Activated CD8-positive, alpha-beta memory T cell treated with anti-CD3 and anti-CD28 coated beads, Interleukin-2, amount 10 ng/mL, durations not matched to agents 7 days and 5 days (primary cell): ENCODE results near the gene OSBP2. TPM values are rescaled to one million over a fixed set of nuclear protein-coding genes. Genes with fewer than 3 reads are reported as not detected.
A peak's percentile ranks its signal among the peaks of the same experiment; 100 is the strongest.

Experiments
- ATAC-seq: fragments of 150-1000 bp; cut with Tn5 transposase; one replicate; pipeline ENCODE4 v1.10.0; 2021; ENCODE audit warnings: moderate library complexity
- CTCF ChIA-PET: fragments of 350-600 bp; sonication (Branson Sonifier 250); formaldehyde crosslinking; loops from one replicate; lab custom pipeline; 2021; ENCODE audit warnings: antibody characterized with exemption; lab: Charles Lee
- DNase-seq: peaks from one replicate; pipeline ENCODE4 v3.0.0-alpha.2; 2020
- H3K27ac Mint-ChIP-seq: one replicate; pipeline ENCODE4 v1.8.0; 2021; ENCODE audit warnings: mild to moderate bottlenecking, mixed read lengths
- H3K27me3 Mint-ChIP-seq: one replicate; pipeline ENCODE4 v1.8.0; 2021; ENCODE audit warnings: mixed read lengths
- H3K36me3 Mint-ChIP-seq: one replicate; pipeline ENCODE4 v1.8.0; 2021; ENCODE audit warnings: mild to moderate bottlenecking, mixed read lengths
- H3K4me1 Mint-ChIP-seq: one replicate; pipeline ENCODE4 v1.8.0; 2021; ENCODE audit warnings: mixed read lengths
- H3K4me3 Mint-ChIP-seq: one replicate; pipeline ENCODE4 v1.8.0; 2021; ENCODE audit warnings: mild to moderate bottlenecking, moderate library complexity, mixed read lengths
- H3K9me3 Mint-ChIP-seq: one replicate; pipeline ENCODE4 v1.8.0; 2022; ENCODE audit warnings: low read depth, mixed read lengths
- total RNA-seq, 2 experiments: library from RNA; stranded (reverse); gene quantifications; one replicate each; pipeline ENCODE4 v1.2.3, GENCODE V29; 2021

Gene OSBP2, protein sequence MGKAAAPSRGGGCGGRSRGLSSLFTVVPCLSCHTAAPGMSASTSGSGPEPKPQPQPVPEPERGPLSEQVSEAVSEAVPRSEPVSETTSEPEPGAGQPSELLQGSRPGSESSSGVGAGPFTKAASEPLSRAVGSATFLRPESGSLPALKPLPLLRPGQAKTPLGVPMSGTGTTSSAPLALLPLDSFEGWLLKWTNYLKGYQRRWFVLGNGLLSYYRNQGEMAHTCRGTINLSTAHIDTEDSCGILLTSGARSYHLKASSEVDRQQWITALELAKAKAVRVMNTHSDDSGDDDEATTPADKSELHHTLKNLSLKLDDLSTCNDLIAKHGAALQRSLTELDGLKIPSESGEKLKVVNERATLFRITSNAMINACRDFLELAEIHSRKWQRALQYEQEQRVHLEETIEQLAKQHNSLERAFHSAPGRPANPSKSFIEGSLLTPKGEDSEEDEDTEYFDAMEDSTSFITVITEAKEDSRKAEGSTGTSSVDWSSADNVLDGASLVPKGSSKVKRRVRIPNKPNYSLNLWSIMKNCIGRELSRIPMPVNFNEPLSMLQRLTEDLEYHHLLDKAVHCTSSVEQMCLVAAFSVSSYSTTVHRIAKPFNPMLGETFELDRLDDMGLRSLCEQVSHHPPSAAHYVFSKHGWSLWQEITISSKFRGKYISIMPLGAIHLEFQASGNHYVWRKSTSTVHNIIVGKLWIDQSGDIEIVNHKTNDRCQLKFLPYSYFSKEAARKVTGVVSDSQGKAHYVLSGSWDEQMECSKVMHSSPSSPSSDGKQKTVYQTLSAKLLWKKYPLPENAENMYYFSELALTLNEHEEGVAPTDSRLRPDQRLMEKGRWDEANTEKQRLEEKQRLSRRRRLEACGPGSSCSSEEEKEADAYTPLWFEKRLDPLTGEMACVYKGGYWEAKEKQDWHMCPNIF
- 1 to 10 TPM; 1.7 to 4.3 TPM for total RNA-seq

DNA sequence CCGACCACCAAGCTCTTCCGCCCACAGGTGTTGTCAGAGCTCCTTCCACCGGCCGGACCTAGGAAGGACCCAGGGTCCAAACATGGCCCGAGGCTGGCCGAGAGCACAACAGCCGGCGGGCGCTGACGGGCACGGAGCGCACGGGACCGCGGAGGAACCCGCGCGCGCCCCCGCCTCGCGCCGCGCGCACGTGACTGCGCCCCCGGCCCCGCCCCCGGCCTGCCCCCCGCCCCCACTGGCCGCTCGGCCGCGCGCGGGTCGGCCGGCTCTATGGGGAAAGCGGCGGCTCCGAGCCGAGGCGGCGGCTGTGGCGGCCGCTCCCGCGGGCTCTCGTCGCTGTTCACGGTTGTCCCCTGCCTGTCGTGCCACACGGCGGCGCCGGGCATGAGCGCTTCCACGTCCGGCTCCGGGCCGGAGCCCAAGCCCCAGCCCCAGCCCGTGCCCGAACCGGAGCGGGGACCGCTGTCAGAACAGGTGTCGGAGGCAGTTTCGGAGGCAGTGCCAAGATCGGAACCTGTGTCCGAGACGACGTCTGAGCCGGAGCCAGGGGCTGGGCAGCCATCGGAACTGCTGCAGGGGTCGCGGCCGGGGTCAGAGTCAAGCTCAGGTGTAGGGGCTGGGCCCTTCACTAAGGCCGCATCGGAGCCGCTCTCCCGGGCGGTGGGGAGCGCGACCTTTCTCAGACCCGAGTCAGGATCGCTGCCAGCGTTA is at the start of gene OSBP2:
Gene OSBP2 (plus strand): TSS at position 235 of the 711 bp plus-strand sequence. CDS start 36 bp downstream, at position 271.
- Mint-ChIP-seq H3K27ac (peak within 1 kb of the TSS; percentile 79), H3K4me1 (peaks cover 16% of the 10 kb centered on the region), H3K4me3 (peak within 1 kb of the TSS; percentile 77), H3K27me3 (peaks cover 10% of the 10 kb centered on the region), H3K36me3 (no peaks in the 10 kb centered on the region), H3K9me3 (no peaks in the 10 kb centered on the region)
- peak; percentile 54 for ATAC-seq
- CTCF ChIA-PET = interaction anchor here (0.9 to 3.9 kb wide), 6 partner anchors 11 to 60 kb away, joined by 3 to 20 read pairs (median 6); partner anchors contain the start of gene SLC35E4
- peak; percentile 48 for DNase-seq

DNA sequence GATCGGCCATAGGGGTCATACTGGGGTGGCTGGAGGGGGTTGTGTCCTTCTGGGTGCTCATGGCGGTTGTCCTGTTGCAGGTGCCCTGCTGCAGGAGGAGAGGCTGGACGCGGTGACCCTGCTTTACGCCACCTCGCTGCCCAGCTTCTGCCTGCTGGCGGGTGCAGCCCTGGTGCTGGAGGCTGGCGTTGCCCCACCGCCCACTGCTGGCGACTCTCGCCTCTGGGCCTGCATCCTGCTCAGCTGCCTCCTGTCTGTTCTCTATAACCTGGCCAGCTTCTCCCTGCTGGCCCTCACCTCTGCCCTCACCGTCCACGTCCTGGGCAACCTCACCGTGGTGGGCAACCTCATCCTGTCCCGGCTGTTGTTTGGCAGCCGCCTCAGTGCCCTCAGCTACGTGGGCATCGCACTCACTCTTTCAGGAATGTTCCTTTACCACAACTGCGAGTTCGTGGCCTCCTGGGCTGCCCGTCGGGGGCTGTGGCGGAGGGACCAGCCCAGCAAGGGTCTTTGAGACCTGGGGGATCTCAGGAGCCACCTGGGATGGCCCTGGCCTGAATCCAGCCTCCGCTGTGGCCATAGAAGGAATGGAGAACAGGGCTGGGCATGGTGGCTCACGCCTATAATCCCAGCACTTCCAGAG is 48.0 kb upstream of the OSBP2 start:
- no peak overlapping the region for H3K4me3 Mint-ChIP-seq
- H3K4me1 Mint-ChIP-seq = peaks cover 39% of the 10 kb centered on the region
- DNase-seq = no peak
- no peak for ATAC-seq
- H3K9me3 Mint-ChIP-seq = no peaks in the 10 kb centered on the region
- CTCF ChIA-PET = interaction anchor here (0.8 to 3.5 kb wide), 2 partner anchors 12 kb away, joined by 3 to 15 read pairs; no protein-coding TSS in a partner anchor
- no peak overlapping the region for H3K27ac Mint-ChIP-seq
- no peaks in the 10 kb centered on the region for H3K36me3 Mint-ChIP-seq
- H3K27me3 Mint-ChIP-seq = no peaks in the 10 kb centered on the region

DNA sequence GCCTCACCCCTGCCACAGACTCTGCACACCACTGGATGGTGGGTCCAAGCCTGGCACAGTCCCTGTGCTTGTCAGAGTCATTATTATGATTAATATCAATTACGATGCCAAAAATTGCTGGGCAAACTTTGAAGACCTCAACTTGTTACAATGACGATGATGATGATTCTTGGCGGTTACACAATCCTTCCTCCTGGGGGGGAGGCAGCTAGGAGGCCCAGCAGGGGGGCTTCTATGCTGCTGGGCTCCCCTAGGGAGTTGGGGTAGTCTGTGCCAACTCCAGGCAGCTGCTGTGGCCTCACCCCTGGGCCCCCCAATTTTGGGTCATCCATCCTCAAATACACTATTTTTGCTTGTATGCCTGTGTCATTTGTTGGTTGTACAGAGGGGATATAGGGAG is 47.1 kb upstream of the OSBP2 start:
- Mint-ChIP-seq H3K36me3 (no peaks in the 10 kb centered on the region), H3K27me3 (no peaks in the 10 kb centered on the region), H3K27ac (no peak overlapping the region), H3K4me1 (peaks cover 44% of the 10 kb centered on the region), H3K9me3 (no peaks in the 10 kb centered on the region), H3K4me3 (no peak overlapping the region)
- CTCF ChIA-PET = interaction anchor here (0.8 to 1.0 kb wide), 2 partner anchors 13 to 108 kb away, joined by 3 read pairs; no protein-coding TSS in a partner anchor
- ATAC-seq (no peak), DNase-seq (no peak)

DNA sequence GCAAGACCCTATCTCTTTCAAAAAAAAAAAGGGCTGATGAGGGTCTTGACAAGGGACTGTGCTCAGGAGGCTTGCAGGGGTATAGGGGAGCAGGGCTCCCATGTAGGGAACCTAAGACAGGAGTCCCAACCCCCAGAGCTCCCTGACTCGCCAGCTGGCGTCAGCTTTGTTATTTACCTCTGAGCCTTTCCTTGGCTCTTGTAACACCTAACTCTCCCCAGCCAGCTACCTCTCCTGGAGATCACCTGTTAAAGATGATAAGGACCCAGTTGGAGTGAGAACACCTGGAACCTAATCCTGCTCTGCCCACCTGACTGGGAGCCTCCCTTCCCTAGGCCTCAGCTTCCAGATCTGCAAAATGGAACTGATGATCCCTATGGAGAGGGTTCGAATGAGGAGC is 45.8 kb upstream of the OSBP2 start:
- Mint-ChIP-seq H3K4me1 (peaks cover 38% of the 10 kb centered on the region), H3K9me3 (no peaks in the 10 kb centered on the region)

DNA sequence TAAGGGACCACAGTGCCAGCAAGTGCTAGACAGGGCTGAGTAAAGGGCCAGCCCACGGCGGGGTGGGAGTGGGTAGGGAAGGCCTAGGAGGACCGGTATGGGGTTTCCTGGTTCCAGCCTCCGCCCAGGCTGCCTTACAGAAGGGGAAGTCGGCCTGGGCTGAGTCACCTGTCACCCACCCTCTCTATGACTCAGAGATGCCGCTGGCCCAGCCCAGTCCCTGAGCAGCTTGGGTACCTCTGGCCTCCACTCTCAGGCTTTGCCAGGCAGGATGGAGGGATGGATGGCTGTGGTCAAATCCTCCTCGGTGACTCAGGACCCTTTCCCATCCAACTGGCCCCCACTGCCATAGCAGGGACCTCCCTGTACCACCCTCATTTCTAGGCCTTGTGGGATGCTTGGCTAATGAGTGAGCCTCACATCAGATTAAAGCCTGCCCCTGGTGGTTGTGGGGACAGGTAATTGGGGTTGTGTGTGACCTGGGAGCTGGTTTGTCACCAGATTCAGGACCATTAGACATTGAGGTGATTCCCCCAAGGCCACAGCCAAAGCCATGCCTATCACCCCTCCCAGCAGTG is 45.2 kb upstream of the OSBP2 start:
- H3K27ac Mint-ChIP-seq = peak overlapping the region; percentile 86
- peak; percentile 100 for ATAC-seq
- no peaks in the 10 kb centered on the region for H3K27me3 Mint-ChIP-seq
- H3K36me3 Mint-ChIP-seq = peaks cover 1% of the 10 kb centered on the region
- CTCF ChIA-PET = interaction anchor here (0.6 to 4.1 kb wide), 11 partner anchors 9 to 436 kb away, joined by 3 to 36 read pairs (median 4); partner anchors contain the start of genes DUSP18 and SLC35E4
- H3K9me3 Mint-ChIP-seq = no peaks in the 10 kb centered on the region
- peaks cover 31% of the 10 kb centered on the region for H3K4me1 Mint-ChIP-seq
- DNase-seq = peak; percentile 90
- no peak overlapping the region for H3K4me3 Mint-ChIP-seq

More for the DNA sequence above, 45.8 kb upstream of the OSBP2 start:
- H3K27me3 Mint-ChIP-seq = no peaks in the 10 kb centered on the region
- no peak for DNase-seq
- H3K36me3 Mint-ChIP-seq = peaks cover 1% of the 10 kb centered on the region
- no peak for ATAC-seq
- H3K27ac Mint-ChIP-seq = peak overlapping the region; percentile 86
- H3K4me3 Mint-ChIP-seq = no peak overlapping the region
- CTCF ChIA-PET = interaction anchor here (0.6 to 4.1 kb wide), 6 partner anchors 8 to 142 kb away, joined by 3 to 36 read pairs (median 5); partner anchors contain the start of genes DUSP18 and SLC35E4

DNA sequence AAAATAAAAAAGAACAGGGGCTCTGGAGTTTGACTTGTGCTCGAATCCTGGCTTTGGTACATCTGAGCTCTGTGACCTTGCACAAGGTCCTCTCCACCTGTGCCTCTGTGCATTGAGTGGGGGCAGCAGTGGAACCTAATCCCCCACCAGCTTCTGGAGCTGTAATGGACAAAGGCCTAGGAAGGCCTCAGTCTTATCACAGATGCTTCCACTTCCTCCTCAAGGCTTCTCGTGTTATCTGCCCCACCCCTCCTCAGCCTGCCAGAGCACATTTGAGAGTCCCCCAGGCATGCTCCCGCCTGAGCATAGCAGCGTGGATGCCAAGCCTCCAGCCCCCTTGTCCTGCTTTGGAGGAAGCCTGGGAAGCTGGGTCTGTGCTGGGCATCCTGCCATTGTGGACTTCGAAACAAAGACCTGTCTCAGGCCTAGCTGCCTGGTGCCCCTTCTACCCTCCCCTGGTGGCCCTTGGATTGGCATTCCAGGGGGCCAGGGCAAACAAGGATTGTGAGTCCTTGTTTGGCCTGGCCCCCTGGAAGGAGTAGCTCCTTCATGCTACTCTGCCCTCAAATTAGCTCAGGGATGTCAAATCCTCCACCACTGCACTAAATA is 44.1 kb upstream of the OSBP2 start:
- ATAC-seq (no peak), DNase-seq (no peak)
- peaks cover 29% of the 10 kb centered on the region for H3K4me1 Mint-ChIP-seq
- CTCF ChIA-PET = interaction anchor here (1.0 to 4.1 kb wide), 6 partner anchors 11 to 95 kb away, joined by 4 to 36 read pairs (median 4); partner anchors contain the start of genes DUSP18 and SLC35E4
- H3K27ac Mint-ChIP-seq = peak overlapping the region; percentile 56
- peaks cover 1% of the 10 kb centered on the region for H3K36me3 Mint-ChIP-seq
- H3K4me3 Mint-ChIP-seq = no peak overlapping the region
- no peaks in the 10 kb centered on the region for H3K27me3 Mint-ChIP-seq
- H3K9me3 Mint-ChIP-seq = no peaks in the 10 kb centered on the region

DNA sequence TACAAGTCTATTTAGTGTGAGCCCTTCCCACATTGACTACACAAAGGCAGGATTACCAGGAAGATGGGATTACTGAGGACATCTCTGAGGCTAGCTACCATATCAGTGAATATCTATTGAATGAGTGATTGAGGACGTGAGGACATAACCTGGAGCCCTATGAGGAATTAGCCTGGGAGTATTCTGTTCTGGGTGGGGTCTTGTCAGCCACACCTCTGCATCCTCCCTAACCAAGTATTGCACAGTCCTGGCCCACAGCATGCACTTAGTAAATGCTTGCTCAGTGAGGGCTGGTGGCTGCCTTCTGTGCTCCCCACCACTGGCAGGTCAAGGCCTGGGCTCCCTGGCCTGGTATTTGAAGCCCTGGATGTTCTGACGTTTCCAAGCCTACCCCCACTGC is 41.8 kb upstream of the OSBP2 start:
- ATAC-seq (no peak), DNase-seq (no peak)
- Mint-ChIP-seq H3K36me3 (peaks cover 1% of the 10 kb centered on the region), H3K4me1 (peaks cover 27% of the 10 kb centered on the region), H3K4me3 (no peak overlapping the region), H3K27me3 (no peaks in the 10 kb centered on the region), H3K9me3 (no peaks in the 10 kb centered on the region), H3K27ac (no peak overlapping the region)
- CTCF ChIA-PET = no interaction called here

DNA sequence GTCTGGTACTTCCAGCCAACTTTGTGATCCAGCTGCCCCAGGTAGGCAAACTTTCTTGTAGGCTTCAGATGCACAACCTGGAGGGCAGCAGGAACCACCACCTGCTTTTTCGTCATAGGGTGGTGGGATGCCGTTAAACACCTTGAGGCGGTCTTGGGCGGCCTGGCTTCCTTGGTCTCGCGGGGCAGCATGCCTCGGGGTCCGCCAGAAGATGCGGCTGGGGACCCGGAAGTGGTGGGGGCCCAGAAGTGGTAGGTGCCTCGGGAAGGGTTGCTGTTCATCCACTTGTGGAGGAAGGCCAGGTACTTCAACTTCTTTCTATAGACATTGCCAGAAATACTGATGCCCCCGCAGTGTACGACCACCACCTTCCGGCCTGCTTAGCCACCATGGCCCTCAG is 40.3 kb upstream of the OSBP2 start:
- H3K27ac Mint-ChIP-seq = no peak overlapping the region
- no peak for DNase-seq
- H3K4me3 Mint-ChIP-seq = no peak overlapping the region
- CTCF ChIA-PET = no interaction called here
- H3K9me3 Mint-ChIP-seq = no peaks in the 10 kb centered on the region
- H3K4me1 Mint-ChIP-seq = peaks cover 20% of the 10 kb centered on the region
- H3K27me3 Mint-ChIP-seq = no peaks in the 10 kb centered on the region
- ATAC-seq = no peak
- H3K36me3 Mint-ChIP-seq = peaks cover 3% of the 10 kb centered on the region

DNA sequence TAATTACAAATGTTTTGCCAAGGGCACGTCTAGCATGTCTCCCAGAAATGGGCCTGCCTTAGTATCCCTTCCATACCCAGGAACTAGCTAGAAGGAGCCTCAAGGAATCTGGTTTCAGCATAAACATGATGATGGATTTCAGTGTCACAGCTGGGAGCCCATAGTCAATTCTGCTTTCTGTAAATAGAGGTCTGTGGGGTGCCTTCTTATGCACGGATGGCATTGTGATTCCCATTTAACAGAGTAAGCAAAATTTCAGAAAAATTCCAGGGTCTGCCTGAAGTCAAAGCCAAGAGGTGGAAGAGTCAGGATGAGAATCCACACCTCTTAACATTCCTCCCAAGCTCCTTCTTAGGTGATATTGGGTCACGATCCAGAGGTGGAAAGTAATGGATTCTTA is 39.1 kb upstream of the OSBP2 start:
- Mint-ChIP-seq H3K4me3 (no peak overlapping the region), H3K9me3 (no peaks in the 10 kb centered on the region), H3K27ac (no peak overlapping the region), H3K27me3 (no peaks in the 10 kb centered on the region), H3K4me1 (peaks cover 13% of the 10 kb centered on the region), H3K36me3 (peaks cover 7% of the 10 kb centered on the region)
- CTCF ChIA-PET = interaction anchor here (0.7 to 1.0 kb wide), 2 partner anchors 17 to 21 kb away, joined by 3 read pairs; no protein-coding TSS in a partner anchor
- no peak for DNase-seq
- ATAC-seq = no peak

DNA sequence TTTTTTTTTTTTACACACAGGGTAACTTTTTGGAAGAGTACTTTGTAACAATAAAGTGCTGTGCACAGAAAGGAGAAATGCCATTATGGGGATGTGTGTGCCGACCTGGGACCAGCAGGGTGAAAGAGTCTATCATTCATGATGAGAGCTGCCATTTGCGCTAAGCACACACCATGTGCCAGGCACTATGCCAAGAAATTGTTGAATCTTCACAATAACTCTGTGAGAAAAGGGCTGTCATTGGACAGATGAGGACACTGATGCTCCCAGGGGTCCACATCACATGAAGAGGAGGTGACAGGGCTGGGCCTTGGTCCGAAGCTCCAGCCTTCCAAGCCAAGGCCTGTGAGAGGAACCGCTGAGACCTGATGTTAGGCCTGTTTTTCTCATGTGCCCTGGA is 32.6 kb upstream of the OSBP2 start:
- peaks cover 18% of the 10 kb centered on the region for H3K36me3 Mint-ChIP-seq
- no peaks in the 10 kb centered on the region for H3K27me3 Mint-ChIP-seq
- CTCF ChIA-PET = interaction anchor here (0.7 to 1.8 kb wide), 2 partner anchors 12 to 82 kb away, joined by 3 to 4 read pairs; no protein-coding TSS in a partner anchor
- no peak overlapping the region for H3K27ac Mint-ChIP-seq
- no peak overlapping the region for H3K4me3 Mint-ChIP-seq
- ATAC-seq (no peak), DNase-seq (no peak)
- no peaks in the 10 kb centered on the region for H3K9me3 Mint-ChIP-seq
- H3K4me1 Mint-ChIP-seq = peaks cover 11% of the 10 kb centered on the region

DNA sequence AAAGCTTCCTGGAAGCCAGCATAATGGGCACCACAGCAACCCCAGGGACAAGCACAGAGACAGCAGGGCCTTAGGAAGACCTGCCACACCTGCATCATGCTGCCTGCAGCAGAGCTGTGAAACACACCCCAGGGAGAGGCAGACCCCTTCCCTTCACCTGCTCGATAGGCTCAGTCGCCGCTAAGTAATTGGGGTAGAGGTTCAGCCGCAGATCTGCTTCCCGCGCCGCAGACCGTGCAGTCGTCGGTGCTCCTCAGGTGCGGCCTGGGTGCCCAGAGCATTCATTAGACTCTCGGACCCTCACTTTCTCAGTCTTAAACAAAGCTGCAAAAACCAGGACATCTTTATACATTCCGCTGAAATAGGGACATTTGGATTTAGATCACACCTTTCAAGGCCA is 29.9 kb upstream of the OSBP2 start:
- no peak for DNase-seq
- CTCF ChIA-PET = no interaction called here
- H3K4me1 Mint-ChIP-seq = peaks cover 16% of the 10 kb centered on the region
- H3K27ac Mint-ChIP-seq = no peak overlapping the region
- peaks cover 14% of the 10 kb centered on the region for H3K36me3 Mint-ChIP-seq
- H3K9me3 Mint-ChIP-seq = no peaks in the 10 kb centered on the region
- no peak for ATAC-seq
- peaks cover 4% of the 10 kb centered on the region for H3K27me3 Mint-ChIP-seq
- no peak overlapping the region for H3K4me3 Mint-ChIP-seq
